Neural cell (in vitro differentiated cells): ENCODE measurements around the gene CDK8. TPM values are rescaled to one million over a fixed set of nuclear protein-coding genes. Genes with fewer than 3 reads are reported as not detected.

ENCODE experiments used
- H2AFZ ChIP-seq: fragments of 200-600, 300-800 bp; sonication (generic), shearing (Covaris generic); 2 replicates; pipeline ENCODE4 v1.6.0; 2014; ENCODE audit warnings: low read depth, mild to moderate bottlenecking, antibody characterized with exemption, low read length, moderate library complexity
- H3F3A ChIP-seq: fragments of 200-600 bp; shearing (Covaris generic); 2 replicates; pipeline ENCODE4 v1.6.1; 2016; ENCODE audit warnings: mild to moderate bottlenecking, moderate library complexity, mixed read lengths, antibody characterized with exemption, low read length; ENCODE audit not compliant: insufficient read depth, poor library complexity, severe bottlenecking
- H3K27ac ChIP-seq: fragments of 200-600, 300-800 bp; sonication (generic), shearing (Covaris generic); 2 replicates; pipeline ENCODE4 v1.5.1; 2014; ENCODE audit warnings: mild to moderate bottlenecking, low read length, moderate library complexity
- H3K27me3 ChIP-seq: fragments of 300-800, 200-600 bp; sonication (generic), shearing (Covaris generic); 2 replicates; pipeline ENCODE4 v1.6.0; 2014; ENCODE audit warnings: mild to moderate bottlenecking, low read depth, low read length, moderate library complexity; ENCODE audit not compliant: insufficient read depth
- H3K36me3 ChIP-seq: fragments of 300-800, 200-600 bp; sonication (generic), shearing (Covaris generic); 2 replicates; pipeline ENCODE4 v1.5.1; 2014; ENCODE audit warnings: mild to moderate bottlenecking, antibody characterized with exemption, low read length, moderate library complexity; ENCODE audit not compliant: insufficient read depth
- H3K4me2 ChIP-seq: fragments of 300-800, 200-600 bp; sonication (generic), shearing (Covaris generic); 2 replicates; pipeline ENCODE4 v1.6.0; 2014; ENCODE audit warnings: mild to moderate bottlenecking, low read length
- H3K4me3 ChIP-seq: fragments of 300-800, 200-600 bp; sonication (generic), shearing (Covaris generic); 2 replicates; pipeline ENCODE4 v1.5.1; 2014; ENCODE audit warnings: mild to moderate bottlenecking, low read length, moderate library complexity
- H3K79me2 ChIP-seq: fragments of 200-600 bp; shearing (Covaris generic); replicated peaks from 2 replicates; pipeline ENCODE4 v1.6.0; 2014; ENCODE audit warnings: mild to moderate bottlenecking, low read length, moderate library complexity; ENCODE audit not compliant: insufficient read depth
- H3K9ac ChIP-seq: fragments of 300-800, 200-600 bp; sonication (generic), shearing (Covaris generic); 2 replicates; pipeline ENCODE4 v1.6.1; 2016; ENCODE audit warnings: mild to moderate bottlenecking, low read length, mixed read lengths
- H3K9me2 ChIP-seq: fragments of 200-600 bp; shearing (Covaris generic); 2 replicates; pipeline ENCODE4 v1.6.1; 2016; ENCODE audit warnings: mild to moderate bottlenecking, low read length, mixed read lengths; ENCODE audit not compliant: insufficient read depth
- H3K9me3 ChIP-seq: fragments of 200-600, 300-800 bp; sonication (generic), shearing (Covaris generic); 2 replicates; pipeline ENCODE4 v1.6.1; 2016; ENCODE audit warnings: mild to moderate bottlenecking, mixed run types, low read length, moderate library complexity, mixed read lengths
- H4K20me1 ChIP-seq: fragments of 200-600 bp; shearing (Covaris generic); 2 replicates; pipeline ENCODE4 v1.6.1; 2016; ENCODE audit warnings: mild to moderate bottlenecking, mixed run types; ENCODE audit not compliant: insufficient read depth
- CTCF ChIP-seq: fragments of 450-650 bp; IDR thresholded peaks from 2 replicates; pipeline ENCODE4 v1.5.1; 2014; ENCODE audit warnings: antibody characterized with exemption, mild to moderate bottlenecking, moderate library complexity; ENCODE audit not compliant: poor library complexity, severe bottlenecking
- EP300 ChIP-seq: fragments of 450-650 bp; conservative IDR thresholded peaks from 2 replicates; pipeline ENCODE4 v1.6.1; 2014; ENCODE audit warnings: antibody characterized with exemption, mild to moderate bottlenecking, moderate library complexity; ENCODE audit not compliant: poor library complexity, severe bottlenecking
- EZH2 ChIP-seq: fragments of 200-600, 300-800 bp; shearing (Covaris generic), sonication (generic); IDR thresholded peaks from 2 replicates; pipeline ENCODE4 v1.6.1; 2014; ENCODE audit warnings: antibody characterized with exemption, low read length, borderline replicate concordance, mild to moderate bottlenecking; ENCODE audit not compliant: insufficient read depth, poor library complexity, severe bottlenecking
- MXI1 ChIP-seq: fragments of 450-650 bp; conservative IDR thresholded peaks from 2 replicates; pipeline ENCODE4 v1.6.1; 2014; ENCODE audit warnings: antibody characterized with exemption, mild to moderate bottlenecking; ENCODE audit not compliant: poor library complexity, severe bottlenecking
- POLR2AphosphoS5 ChIP-seq: IDR thresholded peaks from 2 replicates; pipeline ENCODE4 v1.6.1; 2012
- RAD21 ChIP-seq: fragments of 450-650 bp; conservative IDR thresholded peaks from 2 replicates; pipeline ENCODE4 v1.6.1; 2014; ENCODE audit warnings: antibody characterized with exemption, mild to moderate bottlenecking, moderate library complexity
- REST ChIP-seq: IDR thresholded peaks from 2 replicates; pipeline ENCODE4 v1.6.1; 2012; ENCODE audit warnings: borderline replicate concordance
- SMC3 ChIP-seq: fragments of 450-650 bp; conservative IDR thresholded peaks from 2 replicates; pipeline ENCODE4 v1.6.1; 2014; ENCODE audit warnings: antibody characterized with exemption, mild to moderate bottlenecking, moderate library complexity; ENCODE audit not compliant: poor library complexity
- TAF1 ChIP-seq: IDR thresholded peaks from 2 replicates; pipeline ENCODE4 v1.6.1; 2012; ENCODE audit warnings: low read depth
- polyA plus RNA-seq: library from polyadenylated mRNA; depleted of rRNA; stranded (reverse); fragments of >200 nt; gene quantifications from 2 replicates; pipeline ENCODE4 v1.2.3, GENCODE V29; 2014

Gene CDK8
- polyA plus RNA-seq, 1 donor from 2014 or later: 58.9 TPM

GRCh38 chr13:26255691-26256277, 1.9 kb downstream of the CDK8 start:
- H3K36me3 ChIP-seq: no peaks in the 10 kb centered on the region
- H3K9me3 ChIP-seq: no peaks in the 10 kb centered on the region
- peak overlapping the region; percentile 73 for H3K4me3 ChIP-seq
- no peaks in the 10 kb centered on the region for H4K20me1 ChIP-seq
- TF ChIP-seq CTCF (peak; percentile 61), SMC3 (peak; percentile 16), MXI1 (no peak), RAD21 (peak; percentile 14)
- H3K79me2 ChIP-seq: peaks cover 56% of the 10 kb centered on the region
- H3K4me2 ChIP-seq: peak overlapping the region; percentile 97
- no peaks in the 10 kb centered on the region for H3F3A ChIP-seq
- H2AFZ ChIP-seq: no peak overlapping the region
- H3K9ac ChIP-seq: peak overlapping the region; percentile 83
- H3K27me3 ChIP-seq: no peaks in the 10 kb centered on the region
- H3K27ac ChIP-seq: peak overlapping the region; percentile 89
- no peaks in the 10 kb centered on the region for H3K9me2 ChIP-seq

- Histone ChIP-seq H3K9me3 (no peaks in the 10 kb centered on the region), H3K27me3 (no peaks in the 10 kb centered on the region), H3K9me2 (no peaks in the 10 kb centered on the region), H2AFZ (no peak overlapping the region), H3K9ac (peak overlapping the region; percentile 6), H3K27ac (no peak overlapping the region), H3F3A (no peaks in the 10 kb centered on the region), H4K20me1 (no peaks in the 10 kb centered on the region), H3K4me2 (peak overlapping the region; percentile 97), H3K79me2 (peaks cover 68% of the 10 kb centered on the region), H3K36me3 (no peaks in the 10 kb centered on the region), H3K4me3 (peak overlapping the region; percentile 73)
- no peak for TF ChIP-seq TAF1
- no peak for TF ChIP-seq POLR2AphosphoS5
- no peak for TF ChIP-seq CTCF
- TF ChIP-seq REST: no peak
- no peak for TF ChIP-seq EP300
- TF ChIP-seq RAD21: no peak
- no peak for TF ChIP-seq SMC3
- TF ChIP-seq MXI1: no peak
- TF ChIP-seq EZH2: no peak
Measured at GRCh38 chr13:26257049-26257448, 3.1 kb downstream of the CDK8 start.
